HEK293T (cell line): ENCODE results near the gene MOCS3.
A peak's percentile ranks its signal among the peaks of the same experiment; 100 is the strongest.

Experiments
- CTCF ChIA-PET: fragments of 350-600 bp; formaldehyde crosslinking; extraction: SDS; loops from one replicate; lab custom pipeline; 2021; ENCODE audit warnings: antibody characterized with exemption, inconsistent platforms; lab: Yijun Ruan, JAX
- POLR2A ChIA-PET: fragments of 350-600 bp; formaldehyde crosslinking; extraction: SDS; loops from one replicate; lab custom pipeline; 2020; ENCODE audit warnings: antibody characterized with exemption, inconsistent platforms; lab: Yijun Ruan, JAX
- DNase-seq: peaks from one replicate; pipeline ENCODE4 v3.0.0; 2012; ENCODE audit warnings: mixed read lengths; ENCODE audit errors: extremely low spot score
- ARNT ChIP-seq: fragments of 450-650 bp; IDR thresholded peaks from 2 replicates; pipeline ENCODE4 v1.6.1; 2017; ENCODE audit warnings: mild to moderate bottlenecking
- BHLHE40 ChIP-seq: fragments of 450-650 bp; IDR thresholded peaks from 2 replicates; pipeline ENCODE4 v1.6.1; 2016; ENCODE audit warnings: mild to moderate bottlenecking, moderate library complexity, borderline replicate concordance
- CTBP1 ChIP-seq: fragments of 450-650 bp; IDR thresholded peaks from 2 replicates; pipeline ENCODE4 v1.6.1; 2016; ENCODE audit warnings: borderline replicate concordance
- ELF4 ChIP-seq: fragments of 450-650 bp; IDR thresholded peaks from 2 replicates; pipeline ENCODE4 v1.6.1; 2017; ENCODE audit warnings: antibody characterized with exemption
- FOXA1 ChIP-seq: fragments of 450-650 bp; IDR thresholded peaks from 2 replicates; pipeline ENCODE4 v1.6.1; 2016; ENCODE audit warnings: mild to moderate bottlenecking
- FOXK2 ChIP-seq: fragments of 450-650 bp; IDR thresholded peaks from 2 replicates; pipeline ENCODE4 v1.6.1; 2016; ENCODE audit warnings: mild to moderate bottlenecking
- FOXM1 ChIP-seq: fragments of 450-650 bp; IDR thresholded peaks from 2 replicates; pipeline ENCODE4 v1.6.1; 2017; ENCODE audit warnings: mild to moderate bottlenecking, borderline replicate concordance
- HDGF ChIP-seq: fragments of 450-650 bp; IDR thresholded peaks from 2 replicates; pipeline ENCODE4 v1.6.1; 2017; ENCODE audit warnings: antibody characterized with exemption, borderline replicate concordance
- L3MBTL2 ChIP-seq: fragments of 450-650 bp; conservative IDR thresholded peaks from 2 replicates; pipeline ENCODE4 v1.6.1; 2016; ENCODE audit warnings: mild to moderate bottlenecking
- LEF1 ChIP-seq: fragments of 450-650 bp; IDR thresholded peaks from 2 replicates; pipeline ENCODE4 v1.6.1; 2017; ENCODE audit warnings: mild to moderate bottlenecking, borderline replicate concordance
- NFRKB ChIP-seq: fragments of 450-650 bp; IDR thresholded peaks from 2 replicates; pipeline ENCODE4 v1.6.1; 2016; ENCODE audit warnings: mild to moderate bottlenecking, moderate library complexity
- SP1 ChIP-seq: fragments of 450-650 bp; IDR thresholded peaks from 2 replicates; pipeline ENCODE4 v1.6.1; 2017
- SUZ12 ChIP-seq: fragments of 450-650 bp; IDR thresholded peaks from 2 replicates; pipeline ENCODE4 v1.6.1; 2016; ENCODE audit warnings: mild to moderate bottlenecking
- TARDBP ChIP-seq: fragments of 450-650 bp; IDR thresholded peaks from 2 replicates; pipeline ENCODE4 v1.6.1; 2016
- ZNF384 ChIP-seq: fragments of 450-650 bp; IDR thresholded peaks from 2 replicates; pipeline ENCODE4 v1.6.1; 2016
- TF ChIP-seq, protein P1 (sequence below): fragments of 450-650 bp; IDR thresholded peaks from 2 replicates; pipeline ENCODE4 v1.6.1; 2016

The MOCS3 gene, protein sequence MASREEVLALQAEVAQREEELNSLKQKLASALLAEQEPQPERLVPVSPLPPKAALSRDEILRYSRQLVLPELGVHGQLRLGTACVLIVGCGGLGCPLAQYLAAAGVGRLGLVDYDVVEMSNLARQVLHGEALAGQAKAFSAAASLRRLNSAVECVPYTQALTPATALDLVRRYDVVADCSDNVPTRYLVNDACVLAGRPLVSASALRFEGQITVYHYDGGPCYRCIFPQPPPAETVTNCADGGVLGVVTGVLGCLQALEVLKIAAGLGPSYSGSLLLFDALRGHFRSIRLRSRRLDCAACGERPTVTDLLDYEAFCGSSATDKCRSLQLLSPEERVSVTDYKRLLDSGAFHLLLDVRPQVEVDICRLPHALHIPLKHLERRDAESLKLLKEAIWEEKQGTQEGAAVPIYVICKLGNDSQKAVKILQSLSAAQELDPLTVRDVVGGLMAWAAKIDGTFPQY

DNA sequence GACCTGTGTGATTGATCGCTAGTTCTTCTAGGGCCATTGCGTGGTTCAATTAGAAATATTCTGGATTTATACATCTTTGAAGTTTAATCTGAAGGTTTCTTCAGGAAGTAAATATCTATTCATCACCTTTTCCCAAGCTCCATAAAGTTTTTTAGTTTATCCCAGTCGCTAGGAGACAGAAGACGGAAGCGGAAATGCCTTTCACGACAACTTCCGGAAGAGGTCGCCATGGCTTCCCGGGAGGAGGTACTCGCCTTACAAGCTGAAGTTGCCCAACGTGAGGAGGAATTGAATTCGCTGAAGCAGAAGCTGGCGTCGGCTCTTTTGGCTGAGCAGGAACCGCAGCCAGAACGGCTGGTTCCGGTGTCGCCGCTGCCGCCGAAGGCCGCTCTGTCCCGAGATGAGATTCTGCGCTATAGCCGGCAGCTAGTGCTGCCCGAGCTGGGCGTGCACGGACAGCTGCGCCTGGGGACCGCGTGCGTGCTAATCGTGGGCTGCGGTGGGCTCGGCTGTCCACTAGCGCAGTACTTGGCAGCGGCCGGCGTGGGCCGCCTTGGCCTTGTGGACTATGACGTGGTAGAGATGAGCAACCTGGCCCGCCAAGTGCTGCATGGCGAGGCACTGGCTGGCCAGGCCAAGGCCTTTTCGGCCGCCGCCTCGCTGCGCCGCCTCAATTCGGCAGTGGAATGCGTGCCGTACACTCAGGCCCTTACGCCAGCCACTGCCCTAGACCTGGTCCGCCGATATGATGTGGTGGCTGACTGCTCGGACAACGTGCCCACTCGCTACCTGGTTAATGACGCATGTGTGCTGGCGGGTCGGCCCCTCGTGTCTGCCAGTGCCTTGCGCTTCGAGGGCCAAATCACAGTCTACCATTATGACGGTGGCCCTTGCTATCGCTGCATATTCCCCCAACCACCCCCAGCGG, at the start of gene MOCS3:
Gene MOCS3, plus strand, starts transcription at position 204 of the 928 bp plus-strand sequence. Its CDS starts 25 bp downstream, at position 229.
- peak; percentile 82 for DNase-seq
- ChIA-PET CTCF (no interaction called here), POLR2A (interaction anchor here (0.7 to 2.1 kb wide), 11 partner anchors 9 to 370 kb away, joined by 3 to 26 read pairs (median 4); partner anchors contain the start of genes ADNP and BCAS4)
- TF ChIP-seq BHLHE40 (peak; percentile 79), FOXK2 (no peak), ELF4 (peak; percentile 53; the same call in 1 of the 2 replicates)
- TF ChIP-seq, protein P1, sequence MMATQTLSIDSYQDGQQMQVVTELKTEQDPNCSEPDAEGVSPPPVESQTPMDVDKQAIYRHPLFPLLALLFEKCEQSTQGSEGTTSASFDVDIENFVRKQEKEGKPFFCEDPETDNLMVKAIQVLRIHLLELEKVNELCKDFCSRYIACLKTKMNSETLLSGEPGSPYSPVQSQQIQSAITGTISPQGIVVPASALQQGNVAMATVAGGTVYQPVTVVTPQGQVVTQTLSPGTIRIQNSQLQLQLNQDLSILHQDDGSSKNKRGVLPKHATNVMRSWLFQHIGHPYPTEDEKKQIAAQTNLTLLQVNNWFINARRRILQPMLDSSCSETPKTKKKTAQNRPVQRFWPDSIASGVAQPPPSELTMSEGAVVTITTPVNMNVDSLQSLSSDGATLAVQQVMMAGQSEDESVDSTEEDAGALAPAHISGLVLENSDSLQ: peak; percentile 46; the same call in 1 of the 2 replicates

GRCh38 chr20:50909413-50909812, 49.2 kb upstream of the MOCS3 start:
- CTCF ChIA-PET: no interaction called here
- POLR2A ChIA-PET: no interaction called here
- TF ChIP-seq ARNT (no peak), NFRKB (no peak), TARDBP (no peak), BHLHE40 (no peak), SP1 (no peak), L3MBTL2 (no peak)
- no peak for DNase-seq

DNA sequence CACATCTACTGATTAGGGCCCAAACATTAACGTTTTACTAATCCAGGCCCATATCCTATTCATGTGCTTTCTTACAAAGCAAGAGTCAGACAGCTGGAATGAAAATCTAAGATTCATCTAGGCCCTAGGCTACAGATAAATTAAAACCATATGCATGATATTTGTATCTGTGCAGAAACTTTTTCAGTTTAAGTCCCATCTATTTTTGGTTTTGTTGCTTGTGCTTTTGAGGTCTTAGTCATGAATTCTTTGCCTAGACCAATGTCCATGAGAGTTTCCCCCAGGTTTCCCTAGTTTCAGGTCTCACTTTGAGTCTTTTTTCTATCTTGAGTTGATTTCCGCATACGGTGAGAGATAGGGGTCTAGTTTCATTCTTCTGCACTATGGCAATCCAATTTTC, 47.6 kb upstream of the MOCS3 start:
- CTCF ChIA-PET: interaction anchor here (1.0 kb wide), 1 partner anchor 18 kb away, joined by 3 read pairs; no protein-coding TSS in a partner anchor
- no peak for DNase-seq
- POLR2A ChIA-PET: interaction anchor here (1.2 kb wide), 1 partner anchor 20 kb away, joined by 3 read pairs; the partner anchor contains the start of gene ADNP
- TF ChIP-seq SUZ12 (no peak), ELF4 (no peak)
- TF ChIP-seq, protein P1: no peak

DNA sequence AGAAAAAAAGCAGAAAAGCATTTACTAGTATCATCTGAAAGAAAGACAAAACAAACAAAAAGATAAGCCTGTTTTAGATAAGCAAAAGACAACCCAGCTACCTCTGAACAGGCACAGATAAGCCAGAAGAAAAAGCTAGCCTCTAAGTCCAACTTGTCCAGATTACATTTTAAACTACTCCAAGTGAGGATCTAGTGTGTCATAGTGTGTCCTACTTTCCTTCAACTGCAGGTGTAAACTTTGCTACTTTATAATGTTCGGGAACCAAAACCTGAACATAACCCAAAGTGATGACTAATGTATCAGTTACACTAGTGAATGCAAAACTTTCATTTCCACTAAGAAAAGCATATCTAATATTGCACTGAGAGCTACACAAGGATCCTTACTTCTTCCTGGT, 46.9 kb upstream of the MOCS3 start:
- ChIA-PET POLR2A (interaction anchor here (1.2 kb wide), 1 partner anchor 20 kb away, joined by 3 read pairs; the partner anchor contains the start of gene ADNP), CTCF (interaction anchor here (1.0 kb wide), 1 partner anchor 18 kb away, joined by 3 read pairs; no protein-coding TSS in a partner anchor)
- no peak for DNase-seq
- TF ChIP-seq LEF1: no peak
- TF ChIP-seq BHLHE40: no peak
- no peak for TF ChIP-seq FOXK2
- no peak for TF ChIP-seq SP1
- TF ChIP-seq NFRKB: no peak
- no peak for TF ChIP-seq L3MBTL2
- TF ChIP-seq FOXA1: no peak
- TF ChIP-seq ARNT: no peak
- TF ChIP-seq ELF4: no peak
- no peak for TF ChIP-seq TARDBP
- TF ChIP-seq, protein P1: no peak
- no peak for TF ChIP-seq SUZ12
- TF ChIP-seq ZNF384: no peak
- TF ChIP-seq HDGF: no peak
- TF ChIP-seq FOXM1: no peak
- TF ChIP-seq CTBP1: no peak

DNA sequence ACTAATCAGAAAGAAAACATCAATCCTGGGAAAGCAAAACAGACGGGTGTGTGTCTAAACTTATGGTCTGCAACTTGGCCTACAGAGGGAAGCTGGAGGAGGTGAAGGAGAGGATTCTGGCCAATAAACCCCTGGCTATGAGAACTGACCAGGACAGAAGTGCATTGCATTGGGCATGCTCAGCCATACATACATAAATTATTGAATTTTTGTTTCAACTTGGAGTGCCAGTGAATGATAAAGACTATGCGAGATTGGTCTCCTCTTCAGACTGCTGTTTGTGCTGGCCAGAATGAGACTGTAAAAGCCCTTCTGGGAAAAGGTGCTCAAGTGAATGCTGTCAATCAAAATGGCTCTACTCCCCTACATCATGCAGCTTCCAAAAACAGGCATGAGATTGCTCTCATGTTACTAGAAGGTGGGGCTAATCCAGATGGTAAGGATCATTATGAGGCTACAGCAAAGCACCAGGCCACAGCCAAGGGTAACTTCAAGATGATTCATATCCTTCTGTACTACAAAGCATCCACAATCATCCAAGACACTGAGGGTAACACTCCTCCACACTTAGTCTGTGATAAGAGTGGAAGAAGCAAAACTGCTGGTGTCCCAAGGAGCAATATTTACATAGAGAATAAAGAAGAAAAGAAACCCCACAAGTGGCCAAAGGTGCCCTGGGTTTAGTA, 44.8 kb upstream of the MOCS3 start:
- CTCF ChIA-PET: no interaction called here
- no peak for DNase-seq
- POLR2A ChIA-PET: no interaction called here
- TF ChIP-seq, protein P1: peak; percentile 78
- TF ChIP-seq FOXM1 (no peak), SUZ12 (no peak)
